GM12875 (cell line): ENCODE data around the gene DHX15.

Source experiments
- H3K4me3 ChIP-seq: one replicate; pipeline ENCODE4 v1.5.1; 2011; ENCODE audit warnings: low read depth, low read length, control low read depth
- CTCF ChIP-seq: IDR thresholded peaks from 2 replicates; pipeline ENCODE4 v1.5.1; 2011; ENCODE audit warnings: low read depth, mild to moderate bottlenecking, control low read depth, inconsistent platforms, low read length, moderate library complexity, borderline replicate concordance; ENCODE audit not compliant: insufficient read depth

The DHX15 gene

GRCh38 chr4:24521544-24521943, 62.8 kb downstream of the DHX15 start:
- no peak for TF ChIP-seq CTCF
- no peak overlapping the region for H3K4me3 ChIP-seq

GRCh38 chr4:24519649-24520048, 64.7 kb downstream of the DHX15 start:
- TF ChIP-seq CTCF: no peak
- no peak overlapping the region for H3K4me3 ChIP-seq

GRCh38 chr4:24517676-24518075, 66.7 kb downstream of the DHX15 start:
- no peak for TF ChIP-seq CTCF
- no peak overlapping the region for H3K4me3 ChIP-seq

- no peak overlapping the region for H3K4me3 ChIP-seq
- TF ChIP-seq CTCF: no peak
These were observed 67.4 kb downstream of the DHX15 start for GRCh38 chr4:24516926-24517325.

GRCh38 chr4:24515698-24516097, 68.7 kb downstream of the DHX15 start:
- no peak for TF ChIP-seq CTCF
- no peak overlapping the region for H3K4me3 ChIP-seq

GRCh38 chr4:24514808-24515207, 69.5 kb downstream of the DHX15 start:
- TF ChIP-seq CTCF: 0 out of 2 replicates have a peak, but pooled peaks have one; percentile 4
- no peak overlapping the region for H3K4me3 ChIP-seq

GRCh38 chr4:24513718-24514117, 70.6 kb downstream of the DHX15 start:
- TF ChIP-seq CTCF: no peak
- H3K4me3 ChIP-seq: no peak overlapping the region
